GM20431 (cell line): ENCODE results near the gene ZDHHC14.
"Not testable (repeated sequence)": the region's sequence is repeated elsewhere in the genome, so short reads cannot be mapped to it uniquely, and the experiment has no call there.

Experiments
- in situ Hi-C: fragments of 300-500 bp; cut with MseI, MboI; formaldehyde crosslinking; loops from one replicate; pipeline ENCODE4 v1.15.0; 2020; ENCODE audit warnings: low sequenced_read_pairs; ENCODE audit not compliant: unreplicated experiment

ZDHHC14 gene

DNA sequence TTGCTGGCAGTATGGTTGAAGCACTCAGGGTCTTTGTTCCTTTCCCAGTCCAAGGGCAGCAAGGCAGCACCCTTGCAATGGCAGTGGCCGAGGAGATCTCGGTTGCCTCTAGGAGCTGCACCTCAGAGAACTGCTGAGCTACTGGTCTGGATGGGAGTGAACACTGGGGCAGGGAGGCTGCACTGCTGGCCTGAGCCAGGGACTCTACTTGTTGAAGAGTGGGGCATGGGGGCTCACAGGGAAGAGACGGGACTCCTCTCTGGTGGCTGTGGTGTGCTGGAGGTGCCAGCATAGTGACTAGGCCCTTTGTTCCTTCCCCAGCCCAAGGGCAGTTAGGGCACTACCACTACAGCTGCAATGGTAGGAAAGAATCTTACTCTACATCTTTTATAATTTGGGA, 203.0 kb downstream of the ZDHHC14 start:
- in situ Hi-C loops: no loop called here

GRCh38 chr6:157585274-157586087, 204.5 kb downstream of the ZDHHC14 start:
- in situ Hi-C loops: no loop called here

GRCh38 chr6:157586088-157586414, 205.1 kb downstream of the ZDHHC14 start:
- in situ Hi-C loops: no loop called here

- in situ Hi-C loops: no loop called here
Measured at GRCh38 chr6:157586476-157587126, 205.6 kb downstream of the ZDHHC14 start.

GRCh38 chr6:157587127-157587926, 206.3 kb downstream of the ZDHHC14 start:
- in situ Hi-C loops: no loop called here

GRCh38 chr6:157590654-157591053, 209.7 kb downstream of the ZDHHC14 start:
- in situ Hi-C loops: not testable (repeated sequence)

DNA sequence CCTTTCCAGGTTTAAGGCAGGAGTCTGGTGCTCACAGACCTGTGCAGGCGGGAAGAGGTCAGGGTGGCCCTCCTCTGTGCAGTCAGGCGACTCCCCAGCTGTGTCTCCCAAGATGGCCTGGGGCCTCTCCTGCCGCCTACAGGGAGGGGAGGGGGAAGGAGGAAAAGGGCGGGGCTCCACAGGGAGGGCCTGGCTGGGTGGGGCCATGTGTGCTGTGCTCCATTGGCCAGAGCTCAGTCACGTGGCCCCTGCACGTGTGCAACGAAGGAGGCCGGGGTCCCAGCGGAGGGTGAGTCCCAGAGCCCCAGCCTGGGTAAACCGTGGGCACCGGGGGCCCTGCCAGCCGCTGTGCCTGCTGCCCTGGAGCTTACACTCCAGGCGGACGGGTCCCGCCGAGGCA, 211.6 kb downstream of the ZDHHC14 start:
- in situ Hi-C loops: no loop called here

DNA sequence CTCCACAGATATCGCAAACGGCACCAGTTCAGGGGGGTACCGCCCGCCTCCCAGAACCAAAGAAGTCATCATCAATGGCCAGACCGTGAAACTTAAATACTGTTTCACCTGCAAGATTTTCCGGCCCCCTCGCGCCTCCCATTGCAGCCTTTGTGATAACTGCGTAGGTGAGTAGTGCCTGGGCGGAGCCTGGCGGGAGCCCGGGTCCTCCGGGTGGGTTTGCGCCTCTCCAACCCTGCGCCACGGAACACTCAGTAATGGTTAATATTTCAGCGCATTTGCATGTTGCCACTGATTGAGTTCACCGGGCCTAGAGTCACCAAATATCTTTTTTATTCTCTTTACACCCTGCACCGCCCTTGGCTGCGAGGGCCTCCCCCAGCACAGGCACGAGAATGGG, 212.0 kb downstream of the ZDHHC14 start:
- in situ Hi-C loops: no loop called here

GRCh38 chr6:157593596-157593995, 212.6 kb downstream of the ZDHHC14 start:
- in situ Hi-C loops: no loop called here

DNA sequence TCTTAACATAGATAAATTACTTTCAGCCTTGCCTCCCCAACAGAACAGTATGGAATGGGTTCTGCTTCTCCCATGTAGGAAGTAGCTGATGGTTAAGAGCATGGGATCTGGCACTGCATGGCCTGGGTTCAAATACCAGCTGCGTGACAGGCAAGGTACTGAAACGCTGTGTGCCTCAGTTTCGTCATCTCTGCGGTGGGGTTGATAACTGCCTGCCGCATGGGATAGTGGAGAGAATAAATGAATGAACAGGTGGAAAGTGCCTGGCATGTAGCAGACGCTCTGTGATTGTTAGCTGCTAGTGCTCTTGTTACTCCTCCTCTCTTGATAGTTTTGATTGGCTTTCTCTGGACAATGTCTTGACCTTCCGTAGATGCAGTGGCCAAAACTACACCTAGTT, 213.3 kb downstream of the ZDHHC14 start:
- in situ Hi-C loops: no loop called here

DNA sequence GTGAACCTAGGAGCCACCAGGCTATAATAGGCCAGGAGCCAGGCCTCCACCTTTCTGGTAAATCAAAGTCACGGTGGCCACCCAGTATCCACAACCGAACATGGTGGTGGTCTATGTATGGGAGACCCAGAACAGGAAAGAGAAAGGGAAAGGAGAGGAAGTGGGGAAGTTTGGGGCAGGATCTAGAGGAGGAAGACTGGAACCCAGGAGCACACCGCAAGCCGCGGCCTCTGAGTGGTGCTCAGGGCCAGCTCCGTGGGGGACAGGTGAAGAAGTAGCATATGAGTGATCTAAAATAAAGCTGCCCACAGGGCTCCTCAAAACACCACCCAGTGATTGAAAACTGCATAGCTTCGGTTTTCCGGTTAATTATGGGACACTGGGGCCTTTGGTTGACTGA, 214.8 kb downstream of the ZDHHC14 start:
- in situ Hi-C loops: no loop called here

DNA sequence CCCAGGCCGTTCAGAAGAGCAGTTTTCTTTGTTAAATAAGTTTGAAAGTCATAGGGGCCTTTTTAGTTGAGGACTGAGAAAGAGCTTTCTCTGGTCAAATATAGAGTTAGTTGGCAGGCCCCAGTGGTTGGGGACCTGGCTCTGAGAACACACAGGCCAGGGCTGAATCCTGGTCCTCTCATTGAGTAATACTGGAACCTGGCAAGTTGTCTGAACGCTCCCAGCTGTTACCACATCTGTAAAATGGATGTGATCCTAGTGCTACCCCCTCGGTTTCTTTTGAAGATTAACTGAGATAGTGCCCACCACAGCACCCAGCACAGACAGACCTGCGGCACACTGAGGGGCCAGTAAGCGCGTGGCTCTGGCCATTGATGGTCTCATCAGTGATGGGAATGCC, 215.5 kb downstream of the ZDHHC14 start:
- in situ Hi-C loops: no loop called here

- in situ Hi-C loops: no loop called here
Measured at GRCh38 chr6:157596886-157597285, 215.9 kb downstream of the ZDHHC14 start.

- in situ Hi-C loops: no loop called here
Measured at GRCh38 chr6:157597461-157598312, 216.7 kb downstream of the ZDHHC14 start.

- in situ Hi-C loops: no loop called here
Measured at GRCh38 chr6:157599191-157599590, 218.2 kb downstream of the ZDHHC14 start.

DNA sequence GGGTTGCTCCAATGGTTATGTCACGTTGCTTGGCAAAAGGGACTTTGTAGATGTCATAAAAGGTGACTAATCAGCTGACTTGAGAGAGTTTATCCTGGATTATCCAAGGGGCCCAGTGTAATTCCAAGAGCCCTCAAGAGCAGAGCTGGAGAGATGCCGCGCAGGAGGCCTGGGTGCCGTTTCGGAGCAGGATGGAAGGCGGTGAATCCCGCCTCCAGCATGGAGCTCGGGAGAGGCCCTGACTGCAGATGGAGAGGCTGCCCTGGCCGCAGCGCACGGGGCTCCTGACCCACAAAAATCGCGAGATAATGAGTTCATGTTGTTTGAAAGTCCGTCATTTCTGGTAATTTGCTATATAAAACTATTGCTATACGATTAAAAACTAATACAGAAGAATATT, 219.8 kb downstream of the ZDHHC14 start:
- in situ Hi-C loops: no loop called here

DNA sequence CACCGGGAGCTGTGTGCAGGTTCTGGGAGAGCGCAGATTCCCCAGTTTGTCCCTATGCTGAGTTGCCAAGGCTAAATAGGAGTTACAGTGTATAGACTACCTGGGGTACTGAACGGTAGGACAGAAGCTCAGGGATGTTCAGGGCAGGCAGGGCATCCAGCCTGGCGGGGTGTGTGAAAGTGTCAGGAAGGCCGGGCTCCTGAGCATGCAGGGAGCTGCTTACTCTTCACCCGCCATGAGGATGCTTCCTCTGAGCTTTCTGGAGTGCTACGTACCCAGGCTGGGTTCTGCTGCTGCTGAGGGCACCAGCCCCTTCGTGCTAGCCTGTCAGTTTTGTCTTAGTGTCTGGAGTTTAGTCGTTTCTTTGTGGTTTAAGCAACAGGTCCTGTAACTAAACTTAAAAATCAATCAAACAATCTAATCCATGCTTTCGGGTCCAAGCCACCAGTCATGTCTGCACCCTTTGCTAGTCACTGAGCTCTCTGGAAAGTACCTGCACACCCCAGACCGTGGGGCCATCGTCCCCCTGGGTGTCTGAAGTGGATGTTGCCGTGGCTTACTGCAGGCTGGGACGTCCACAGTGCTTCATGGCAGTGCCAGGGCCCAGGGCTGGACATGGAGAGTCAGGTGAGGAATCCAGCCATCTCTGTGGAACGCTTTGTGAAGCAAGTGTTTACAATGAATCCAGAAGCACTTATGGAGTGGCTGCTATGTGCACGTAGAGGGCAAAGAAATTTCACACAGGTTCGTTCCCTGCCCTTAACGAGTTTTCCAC, 221.7 kb downstream of the ZDHHC14 start:
- in situ Hi-C loops: no loop called here

DNA sequence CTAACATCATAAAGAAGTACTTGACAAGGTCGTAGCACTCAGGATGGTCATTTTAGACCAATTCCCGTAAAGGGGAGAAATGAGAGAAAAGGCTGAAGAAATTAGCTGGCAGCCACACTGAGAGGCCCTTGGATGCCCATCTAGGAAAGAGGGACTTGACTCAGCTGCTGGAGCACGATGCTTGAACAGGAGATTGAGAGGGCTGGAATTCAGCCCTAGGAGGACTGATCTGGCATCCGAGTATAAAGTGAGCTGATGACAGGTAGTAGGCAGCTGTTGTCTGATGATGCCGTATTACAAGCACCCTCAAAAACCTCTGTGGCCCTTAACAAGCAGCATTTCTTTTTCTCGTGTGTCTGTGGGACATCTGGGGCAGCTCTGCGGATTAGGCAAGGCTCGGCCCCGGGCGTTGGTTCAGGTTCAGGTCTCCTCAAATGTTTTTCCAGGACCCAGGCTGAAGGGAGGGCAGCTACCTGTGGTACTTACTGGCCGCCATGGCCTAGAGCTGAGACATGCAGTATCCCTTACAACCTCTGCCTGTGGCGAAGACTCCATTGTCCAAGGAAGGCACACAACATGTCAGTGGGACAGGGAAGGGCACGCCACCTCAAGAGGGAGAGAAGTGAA, 222.4 kb downstream of the ZDHHC14 start:
- in situ Hi-C loops: no loop called here

DNA sequence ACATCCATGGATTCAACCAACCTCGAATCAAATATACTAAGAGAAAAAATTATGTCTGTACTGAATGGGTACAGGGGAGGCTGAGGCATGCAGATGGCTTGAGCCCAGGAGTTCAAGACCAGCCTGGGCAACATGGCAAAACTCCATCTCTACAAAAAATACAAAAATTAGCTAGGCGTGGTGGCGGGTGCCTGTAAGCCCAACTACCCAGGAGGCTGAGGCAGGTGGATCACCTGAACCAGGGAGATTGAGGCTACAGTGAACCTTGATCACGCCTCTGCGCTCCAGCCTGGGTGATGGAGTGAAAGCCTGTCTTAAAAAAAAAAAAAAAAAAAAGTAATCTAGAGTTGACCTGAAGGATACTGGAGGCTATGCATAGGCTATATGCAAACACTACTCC, 223.0 kb downstream of the ZDHHC14 start:
- in situ Hi-C loops: no loop called here
